Measurements from ENCODE around the gene ARPIN.
"Not testable (repeated sequence)": the region's sequence is repeated elsewhere in the genome, so short reads cannot be mapped to it uniquely, and the experiment has no call there.

Gene ARPIN

DNA sequence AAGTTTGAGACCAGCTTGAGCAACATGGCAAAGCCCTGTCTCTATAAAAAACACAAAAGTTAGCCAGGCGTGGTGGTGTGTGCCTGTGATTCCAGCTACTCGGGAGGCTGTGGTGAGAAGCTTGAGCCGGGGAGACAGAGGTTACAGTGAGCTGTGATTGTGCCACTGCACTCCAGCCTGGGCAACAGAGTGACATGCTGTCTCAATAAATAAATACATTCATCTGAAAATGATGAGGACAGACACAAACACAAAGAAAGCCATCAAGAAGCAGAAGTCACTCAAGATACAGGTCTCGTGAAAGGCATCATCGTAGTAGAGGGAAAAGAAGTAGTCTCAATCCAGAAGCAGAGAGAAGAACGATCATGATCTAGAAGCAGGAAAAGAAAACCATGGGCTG, 37.0 kb downstream of the ARPIN start:
- DNase-seq = no peak

DNA sequence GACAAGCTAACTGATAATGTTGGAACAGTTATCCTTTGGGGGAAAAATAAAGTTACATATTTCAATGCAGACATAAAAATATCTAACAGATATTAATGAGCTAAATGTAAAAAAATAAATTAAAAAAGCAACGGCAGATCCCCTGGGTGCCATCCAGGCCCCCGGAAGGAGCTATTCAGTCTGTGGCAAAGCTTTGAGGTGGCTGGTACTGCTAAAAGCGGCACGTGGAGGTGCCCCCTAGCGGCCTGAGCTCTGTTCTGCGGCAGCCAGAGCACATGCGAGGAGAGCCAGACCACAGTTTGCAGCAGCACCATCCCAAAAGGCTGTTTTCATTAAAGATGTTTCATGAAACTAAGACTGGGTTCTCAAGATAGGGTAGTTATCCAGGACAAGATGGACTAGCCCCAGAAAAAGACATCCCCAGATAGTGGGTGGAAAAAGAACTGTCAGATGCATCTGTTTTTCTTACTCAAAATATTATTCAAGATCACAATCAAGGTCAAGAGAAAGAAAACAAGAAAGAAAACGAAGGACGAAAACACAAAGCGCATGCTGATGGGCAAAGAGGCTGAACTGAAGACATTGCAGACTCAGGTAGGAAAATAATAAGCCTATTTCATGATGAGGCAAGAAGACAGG, 37.7 kb downstream of the ARPIN start:
- peak; percentile 91 for DNase-seq

DNA sequence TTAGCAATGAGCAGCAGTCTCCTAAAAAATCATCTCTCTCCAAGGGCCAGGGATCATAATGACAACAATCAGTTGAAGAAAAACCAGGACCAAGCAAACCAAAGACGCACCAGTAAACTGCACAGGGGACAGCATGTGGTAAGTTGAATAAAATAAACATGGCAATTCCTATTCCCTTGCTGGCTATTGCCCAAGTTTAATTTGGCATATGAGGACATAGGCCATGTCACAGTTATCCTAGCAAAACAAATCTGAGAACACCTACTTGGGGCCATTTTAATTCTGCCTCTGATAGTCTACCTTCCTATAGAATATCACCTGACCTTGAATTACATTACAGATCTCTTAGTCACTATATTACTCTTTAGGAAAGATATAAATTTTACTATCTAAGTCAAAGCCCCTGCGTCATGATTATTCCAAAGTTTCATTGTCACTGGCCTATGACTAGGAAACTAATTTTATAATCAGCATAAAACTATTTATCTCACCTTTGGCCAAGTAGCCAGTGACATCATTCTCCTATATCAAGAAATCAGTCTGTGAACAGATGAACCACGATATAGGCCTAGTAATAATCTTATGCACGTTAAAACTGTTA, 42.0 kb downstream of the ARPIN start:
- DNase-seq = no peak

DNA sequence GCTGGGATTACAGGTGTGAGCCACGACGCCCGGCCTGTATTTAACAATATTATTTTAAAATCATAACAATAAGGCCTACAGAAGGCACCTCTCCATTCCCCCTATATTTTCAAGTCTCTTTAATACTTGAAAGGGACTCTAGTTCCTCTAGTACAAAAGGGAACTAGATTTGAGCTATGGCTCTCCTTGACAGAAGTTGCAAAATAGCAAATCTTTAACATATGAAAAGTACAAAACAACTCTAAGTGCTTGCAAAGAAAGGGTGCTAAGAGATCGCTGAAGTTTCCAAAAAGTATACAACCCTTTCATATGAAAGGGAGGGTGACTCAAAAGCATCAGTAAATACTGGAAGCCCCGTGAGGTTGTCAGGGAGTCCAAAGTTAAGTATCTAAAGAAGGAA, 42.7 kb downstream of the ARPIN start:
- DNase-seq = no peak

DNA sequence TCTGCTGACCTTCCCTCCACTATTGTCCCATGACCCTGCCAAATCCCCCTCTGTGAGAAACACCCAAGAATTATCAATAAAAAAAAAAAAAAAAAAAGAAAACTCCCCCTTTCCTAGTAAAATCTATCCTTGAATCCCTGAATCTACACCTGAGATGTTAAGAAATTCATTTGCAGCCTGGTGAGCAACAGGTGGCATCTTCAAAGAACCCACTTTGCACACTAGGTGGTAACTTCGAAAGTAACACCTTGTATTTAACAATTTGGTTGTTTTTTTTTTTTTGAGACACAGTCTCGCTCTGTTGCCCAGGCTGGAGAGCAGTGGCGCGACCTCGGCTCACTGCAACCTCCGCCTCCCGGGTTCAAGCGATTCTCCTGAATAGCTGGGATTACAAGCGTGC, 43.3 kb downstream of the ARPIN start:
- DNase-seq = not testable (repeated sequence)

- no peak for DNase-seq
Observed at GRCh38 chr15:89864958-89865739, 47.6 kb downstream of the ARPIN start.

DNA sequence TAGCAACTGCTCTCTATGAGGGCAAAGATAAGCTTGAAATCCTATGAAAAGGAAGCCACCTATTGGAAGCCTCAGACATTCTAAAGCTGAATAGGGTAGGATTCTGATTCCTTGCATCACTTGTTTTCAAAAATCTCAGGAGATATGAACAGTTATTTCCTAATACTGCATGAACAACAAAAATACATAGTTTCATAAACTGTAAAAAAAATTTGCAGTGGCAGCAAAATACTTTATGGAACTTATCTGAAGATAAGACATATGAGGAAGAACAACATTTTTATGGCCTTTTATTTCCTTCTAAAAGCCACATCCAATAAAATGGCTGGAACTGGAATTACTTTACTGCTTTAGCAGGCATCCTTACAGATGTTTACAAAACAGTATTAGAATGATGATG, 48.8 kb downstream of the ARPIN start:
- DNase-seq = no peak

DNA sequence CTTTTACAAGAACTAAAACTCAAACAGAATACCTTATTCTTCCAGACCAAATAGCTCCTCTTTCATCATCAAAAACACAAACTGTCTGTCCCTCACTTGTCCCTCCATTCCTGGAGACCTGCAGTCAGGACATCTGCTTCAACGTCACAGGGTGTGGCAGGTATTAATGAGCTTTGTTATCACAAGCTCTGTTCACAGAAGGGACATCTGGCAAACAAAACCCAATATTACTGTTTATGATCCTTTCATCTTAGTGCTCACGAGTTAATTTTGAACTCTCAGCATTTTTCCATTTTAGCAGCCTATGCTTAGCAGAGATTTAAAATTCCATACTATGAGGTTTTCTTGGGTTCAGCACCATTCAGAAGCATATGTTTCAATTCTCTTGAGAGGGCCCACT, 51.9 kb downstream of the ARPIN start:
- no peak for DNase-seq

DNA sequence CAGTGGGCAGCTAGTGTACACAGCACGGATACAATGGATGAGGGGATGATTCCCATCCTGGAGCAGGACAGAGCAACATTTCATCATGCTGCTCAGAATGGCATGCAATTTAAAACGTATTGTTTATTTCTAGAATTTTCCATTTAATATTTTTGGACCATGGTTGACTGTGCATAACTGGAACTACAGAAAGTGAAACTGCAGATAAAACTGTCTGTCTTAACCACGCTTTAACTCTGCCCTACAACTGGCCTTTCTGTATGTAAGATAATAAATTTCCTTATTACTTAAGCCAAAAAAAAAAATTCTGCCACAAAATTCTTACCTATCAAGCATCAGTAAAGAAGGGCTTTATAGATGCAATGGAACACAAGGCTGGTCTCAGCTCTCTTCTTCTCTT, 52.3 kb downstream of the ARPIN start:
- DNase-seq = no peak

GRCh38 chr15:89858661-89859458, 53.9 kb downstream of the ARPIN start:
- no peak for DNase-seq

DNA sequence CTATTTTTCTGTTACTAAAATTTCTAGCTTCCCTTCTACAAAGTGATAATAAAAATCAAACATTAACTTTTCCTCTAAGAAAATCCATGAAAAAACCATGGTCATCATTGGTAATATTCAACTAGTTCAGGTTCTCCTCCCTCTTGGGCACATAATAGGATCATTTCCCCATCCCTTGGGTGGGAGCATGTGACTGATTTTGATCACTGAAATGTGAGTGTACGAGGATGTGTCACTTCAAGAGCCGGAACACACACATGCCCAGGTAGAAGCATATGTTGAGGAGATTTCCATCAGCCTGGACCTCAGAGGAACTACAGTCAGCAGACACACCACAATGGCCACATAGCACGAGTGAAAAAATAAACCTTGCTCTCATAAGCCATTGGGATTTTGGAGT, 55.1 kb downstream of the ARPIN start:
- no peak for DNase-seq

DNA sequence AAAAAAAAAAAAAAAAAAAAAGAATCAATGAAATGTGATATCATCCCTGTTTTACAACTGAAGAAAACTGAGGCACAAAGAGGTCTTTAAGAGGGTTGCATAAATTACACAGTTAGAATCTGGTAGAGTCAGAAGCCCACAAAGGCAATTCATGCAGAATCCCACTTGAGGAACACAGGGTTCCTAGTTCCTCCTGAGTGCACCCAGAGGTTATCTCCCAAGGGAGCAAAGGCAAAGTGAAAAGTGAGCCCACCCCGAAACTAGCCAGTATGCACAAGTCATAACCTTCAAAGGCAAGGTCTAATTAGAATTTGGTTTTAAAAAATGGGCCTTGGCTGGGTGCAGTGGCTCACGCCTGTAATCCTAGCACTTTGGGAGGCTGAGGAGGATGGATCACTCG, 56.8 kb downstream of the ARPIN start:
- DNase-seq = no peak

DNA sequence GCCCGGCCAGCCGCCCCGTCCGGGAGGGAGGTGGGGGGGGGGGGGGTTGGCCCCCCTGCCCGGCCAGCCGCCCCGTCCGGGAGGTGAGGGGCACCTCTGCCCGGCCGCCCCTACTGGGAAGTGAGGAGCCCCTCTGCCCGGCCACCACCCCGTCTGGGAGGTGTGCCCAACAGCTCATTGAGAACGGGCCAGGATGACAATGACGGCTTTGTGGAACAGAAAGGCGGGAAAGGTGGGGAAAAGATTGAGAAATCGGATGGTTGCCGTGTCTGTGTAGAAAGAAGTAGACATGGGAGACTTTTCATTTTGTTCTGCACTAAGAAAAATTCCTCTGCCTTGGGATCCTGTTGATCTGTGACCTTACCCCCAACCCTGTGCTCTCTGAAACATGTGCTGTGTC, 57.9 kb downstream of the ARPIN start:
- DNase-seq = not testable (repeated sequence)

GRCh38 chr15:89852342-89852995, 60.3 kb downstream of the ARPIN start:
- DNase-seq = no peak

DNA sequence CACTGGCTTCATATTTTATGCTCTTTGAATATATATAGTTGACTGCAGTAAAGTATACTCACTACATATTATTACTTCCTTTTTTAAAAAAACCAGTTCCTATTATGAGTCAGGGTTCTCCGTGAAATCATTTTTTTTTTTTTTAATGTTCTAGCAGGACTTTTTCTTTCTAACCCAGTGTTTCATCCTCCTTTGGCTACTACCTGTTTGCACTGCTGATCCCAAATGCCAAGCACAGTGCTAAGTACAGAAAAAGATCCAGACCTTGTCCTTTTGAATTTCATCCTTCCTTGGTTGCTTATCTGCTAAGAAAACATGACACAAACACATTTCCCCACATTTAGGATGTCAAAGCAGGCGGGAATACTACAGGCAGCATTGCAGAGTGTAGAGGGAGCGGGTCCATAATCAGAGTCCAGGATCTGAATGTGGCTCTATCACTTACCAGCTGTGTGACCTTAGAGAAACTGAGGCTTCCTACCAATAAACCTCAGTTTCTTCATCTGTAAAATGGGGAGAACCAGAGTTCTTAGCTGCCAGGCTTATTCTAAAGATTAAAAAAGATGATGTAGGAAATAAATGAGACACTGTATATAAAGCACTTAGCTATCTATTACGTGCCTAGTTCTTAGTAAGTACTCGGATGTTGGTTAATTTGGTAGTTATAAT, 60.9 kb downstream of the ARPIN start:
- DNase-seq = no peak

GRCh38 chr15:89848970-89849292, 63.8 kb downstream of the ARPIN start:
- DNase-seq = no peak

DNA sequence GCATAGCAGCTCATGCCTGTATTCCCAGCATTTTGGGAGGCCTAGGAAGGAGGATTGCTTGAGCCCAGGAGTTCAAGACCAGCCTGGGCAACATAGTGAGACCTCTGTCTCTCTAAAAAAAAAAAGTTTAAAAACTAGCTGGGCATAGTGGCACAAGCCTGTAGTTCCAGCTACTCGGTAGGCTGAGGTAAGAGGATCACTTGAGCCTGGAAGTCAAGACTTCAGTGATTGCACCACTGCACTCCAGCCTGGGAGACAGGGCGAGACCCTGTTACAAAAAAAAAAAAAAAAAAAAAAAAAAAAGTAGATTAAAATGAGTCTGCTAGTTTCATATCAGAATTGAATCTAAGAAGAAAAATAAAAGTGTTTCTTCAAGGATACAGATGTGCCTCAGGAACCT, 65.7 kb downstream of the ARPIN start:
- no peak for DNase-seq

GRCh38 chr15:89845305-89845893, 67.4 kb downstream of the ARPIN start:
- no peak for DNase-seq

Measured in RPMI8226 (cell line).